Breast epithelium (tissue), 4 donors: Measurements from ENCODE around the gene RBM19. TPM values are rescaled to one million over a fixed set of nuclear protein-coding genes. Genes with fewer than 3 reads are reported as not detected.

Source experiments
- DNase-seq, 2 donors: peaks; one replicate each; pipeline ENCODE4 v3.0.0-alpha.2; 2019; ENCODE audit warnings: low spot score in 2 of 2
- H3K27ac ChIP-seq, 2 donors: fragments of 200-600 bp; sonication (generic) in 1 of 2; one replicate each; pipeline ENCODE4 v1.5.1; 2016 to 2019; ENCODE audit warnings: mild to moderate bottlenecking in 1 of 2
- H3K27me3 ChIP-seq, 2 donors: fragments of 200-600 bp; sonication (generic) in 1 of 2; one replicate each; pipeline versions ENCODE4 v1.5.1 to v1.6.0; 2017 to 2019; ENCODE audit warnings: control low read depth in 1 of 2, mild to moderate bottlenecking in 1 of 2
- H3K36me3 ChIP-seq: fragments of 200-600 bp; one replicate; pipeline ENCODE4 v1.5.1; 2019
- H3K4me1 ChIP-seq, 2 donors: fragments of 200-600 bp; sonication (generic); one replicate each; pipeline ENCODE4 v1.5.1; 2016 to 2019; ENCODE audit warnings: control low read depth in 1 of 2
- H3K4me3 ChIP-seq, 3 donors: fragments of 200-600 bp; sonication (generic); 1 replicate in 2 of 3; 2 replicates in 1 of 3; pipeline ENCODE4 v1.5.1; 2016 to 2019; ENCODE audit warnings: mild to moderate bottlenecking in 3 of 3, moderate library complexity in 2 of 3
- H3K9me3 ChIP-seq, 2 donors: fragments of 200-600 bp; sonication (generic) in 1 of 2; one replicate each; pipeline ENCODE4 v1.5.1; 2016 to 2019; ENCODE audit warnings: control low read depth in 1 of 2
- CTCF ChIP-seq, 3 donors: fragments of 450-650 bp; IDR thresholded peaks; one replicate each; pipeline ENCODE4 v1.5.1; 2016 to 2017; ENCODE audit warnings: antibody characterized with exemption in 3 of 3, mild to moderate bottlenecking in 3 of 3, moderate library complexity in 3 of 3
- POLR2A ChIP-seq: fragments of 450-650 bp; IDR thresholded peaks from one replicate; pipeline ENCODE4 v1.6.1; 2016; ENCODE audit warnings: antibody characterized with exemption, mild to moderate bottlenecking, moderate library complexity
- POLR2AphosphoS5 ChIP-seq, 3 donors: sonication (generic); formaldehyde crosslinking; IDR thresholded peaks; one replicate each; pipeline ENCODE4 v1.6.1; 2017; ENCODE audit warnings: antibody characterized with exemption in 3 of 3
- intact Hi-C: fragments of 100-400 bp; cut with DNase I; formaldehyde crosslinking; loops from one replicate; pipeline ENCODE4 v1.15.1; 2023; ENCODE audit warnings: low total_unique reads
- total RNA-seq, 3 donors: library from RNA; depleted of rRNA; stranded (reverse); fragments of >200 nt; gene quantifications; one replicate each; pipeline ENCODE4 v1.1.0, GENCODE V29; 2016

The RBM19 gene
- total RNA-seq, 3 donors from 2014 or later: 28.8 to 43.3 (median 42.6) TPM

- Histone ChIP-seq H3K9me3 (no peaks in the 10 kb centered on the region), H3K27me3 (no peaks in the 10 kb centered on the region), H3K4me1 (no peaks in the 10 kb centered on the region), H3K4me3 (no peak overlapping the region), H3K36me3 (no peaks in the 10 kb centered on the region), H3K27ac (no peak overlapping the region)
- no peak for DNase-seq
- intact Hi-C loops: no loop called here
- no peak for TF ChIP-seq CTCF (IDR thresholded peaks at IDR 0.05)
- TF ChIP-seq POLR2A: no peak
- TF ChIP-seq POLR2AphosphoS5 (IDR thresholded peaks at IDR 0.05): no peak
Observed at GRCh38 chr12:113899042-113899560, 67.0 kb downstream of the RBM19 start.

- Histone ChIP-seq H3K27ac (no peak overlapping the region), H3K4me1 (no peaks in the 10 kb centered on the region), H3K4me3 (no peak overlapping the region), H3K9me3 (no peaks in the 10 kb centered on the region), H3K27me3 (no peaks in the 10 kb centered on the region), H3K36me3 (no peaks in the 10 kb centered on the region)
- intact Hi-C loops: no loop called here
- no peak for TF ChIP-seq CTCF (IDR thresholded peaks at IDR 0.05)
- TF ChIP-seq POLR2A: no peak
- no peak for TF ChIP-seq POLR2AphosphoS5 (IDR thresholded peaks at IDR 0.05)
- no peak for DNase-seq
Observed at GRCh38 chr12:113898466-113898865, 67.7 kb downstream of the RBM19 start.

GRCh38 chr12:113897406-113897805, 68.7 kb downstream of the RBM19 start:
- H3K9me3 ChIP-seq: no peaks in the 10 kb centered on the region
- no peak overlapping the region for H3K4me3 ChIP-seq
- H3K36me3 ChIP-seq: no peaks in the 10 kb centered on the region
- TF ChIP-seq POLR2A (no peak), POLR2AphosphoS5 (IDR thresholded peaks at IDR 0.05) (no peak), CTCF (IDR thresholded peaks at IDR 0.05) (no peak)
- DNase-seq: no peak
- H3K4me1 ChIP-seq: no peaks in the 10 kb centered on the region
- intact Hi-C loops: no loop called here
- no peaks in the 10 kb centered on the region for H3K27me3 ChIP-seq
- no peak overlapping the region for H3K27ac ChIP-seq

- H3K27me3 ChIP-seq: no peaks in the 10 kb centered on the region
- no peaks in the 10 kb centered on the region for H3K36me3 ChIP-seq
- DNase-seq: no peak
- intact Hi-C loops: no loop called here
- no peaks in the 10 kb centered on the region for H3K4me1 ChIP-seq
- H3K27ac ChIP-seq: no peak overlapping the region
- H3K9me3 ChIP-seq: no peaks in the 10 kb centered on the region
- TF ChIP-seq POLR2A: no peak
- TF ChIP-seq CTCF (IDR thresholded peaks at IDR 0.05): no peak
- no peak for TF ChIP-seq POLR2AphosphoS5 (IDR thresholded peaks at IDR 0.05)
- no peak overlapping the region for H3K4me3 ChIP-seq
Observed at GRCh38 chr12:113896841-113897240, 69.3 kb downstream of the RBM19 start.

- intact Hi-C loops: no loop called here
- no peak overlapping the region for H3K4me3 ChIP-seq
Observed at GRCh38 chr12:113896194-113896593, 69.9 kb downstream of the RBM19 start.

GRCh38 chr12:113895176-113895575, 70.9 kb downstream of the RBM19 start:
- Histone ChIP-seq H3K27me3 (no peaks in the 10 kb centered on the region), H3K4me3 (no peak overlapping the region), H3K36me3 (no peaks in the 10 kb centered on the region), H3K9me3 (no peaks in the 10 kb centered on the region), H3K4me1 (no peaks in the 10 kb centered on the region), H3K27ac (no peak overlapping the region)
- intact Hi-C loops: no loop called here
- TF ChIP-seq POLR2AphosphoS5 (IDR thresholded peaks at IDR 0.05): no peak
- no peak for TF ChIP-seq CTCF (IDR thresholded peaks at IDR 0.05)
- TF ChIP-seq POLR2A: no peak
- no peak for DNase-seq

More at GRCh38 chr12:113896194-113896593, 69.9 kb downstream of the RBM19 start:
- Histone ChIP-seq H3K4me1 (no peaks in the 10 kb centered on the region), H3K27ac (no peak overlapping the region), H3K9me3 (no peaks in the 10 kb centered on the region), H3K27me3 (no peaks in the 10 kb centered on the region), H3K36me3 (no peaks in the 10 kb centered on the region)
- DNase-seq: no peak
- no peak for TF ChIP-seq POLR2A
